ENCODE data around the gene NPHP4.
A peak's percentile ranks its signal among the peaks of the same experiment; 100 is the strongest.

The NPHP4 gene

GRCh38 chr1:5993556-5994491 lies 1.6 kb upstream of the NPHP4 start:
- H3K27me3 ChIP-seq (replicated peaks; ENCODE audit: control insufficient read depth, insufficient read depth, low read length) = no peaks in the 10 kb centered on the region
- peak overlapping the region; percentile 84 for H3K4me3 ChIP-seq (ENCODE audit: low read length)
- no peaks in the 10 kb centered on the region for H3K9me3 ChIP-seq (ENCODE audit: control insufficient read depth, low read length)
- peak overlapping the region; percentile 9 for H3K9ac ChIP-seq (ENCODE audit: low read length)
- no peak for DNase-seq (ENCODE audit: low read depth)
- no peaks in the 10 kb centered on the region for H3K36me3 ChIP-seq (ENCODE audit: control insufficient read depth, insufficient read depth, low read length, severe bottlenecking)
- H3K4me1 ChIP-seq (ENCODE audit: control insufficient read depth, insufficient read depth, low read length) = peaks cover 5% of the 10 kb centered on the region

DNA sequence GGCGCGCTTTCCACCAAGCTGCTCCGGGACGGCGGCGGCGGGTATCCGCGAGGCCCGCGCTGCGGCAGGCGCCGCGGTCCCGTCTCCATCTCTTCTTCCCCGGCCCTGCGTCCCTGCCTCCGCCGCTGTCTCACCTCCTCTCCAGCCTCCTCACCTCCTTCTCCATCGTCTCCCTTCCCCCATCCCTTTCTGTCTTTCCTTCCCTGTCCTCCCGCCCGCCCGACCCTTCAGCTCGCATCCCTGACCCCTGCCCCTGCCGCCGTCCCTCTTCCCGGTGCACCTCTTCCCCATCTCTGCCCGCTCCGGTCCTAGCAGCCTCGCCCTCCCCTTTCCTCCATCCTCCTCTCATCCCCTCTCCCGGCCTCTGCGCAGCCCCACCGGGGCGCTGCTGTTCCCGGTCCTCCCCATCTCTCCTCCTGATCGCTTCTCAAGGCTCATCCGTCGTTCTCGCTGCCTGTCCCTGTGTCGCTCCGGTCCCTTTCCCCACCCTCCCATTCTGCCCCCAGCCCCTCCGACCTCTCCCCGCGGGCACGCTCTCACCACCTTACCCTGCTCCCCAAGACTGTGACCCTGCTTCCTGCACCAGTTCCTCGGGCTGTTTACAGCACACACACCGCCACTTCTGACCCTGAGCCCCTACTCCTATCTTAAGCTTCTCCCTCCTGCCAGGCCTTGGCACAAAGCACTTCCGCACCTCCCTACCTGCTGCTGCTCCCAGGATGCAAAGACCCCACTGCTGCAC lies 760 bp upstream of the NPHP4 start:
- Histone ChIP-seq H3K9ac (ENCODE audit: low read length) (peak overlapping the region; percentile 9), H3K4me3 (ENCODE audit: low read length) (peak overlapping the region; percentile 84), H3K9me3 (ENCODE audit: control insufficient read depth, low read length) (no peaks in the 10 kb centered on the region), H3K4me1 (ENCODE audit: control insufficient read depth, insufficient read depth, low read length) (peaks cover 5% of the 10 kb centered on the region), H3K36me3 (ENCODE audit: control insufficient read depth, insufficient read depth, low read length, severe bottlenecking) (no peaks in the 10 kb centered on the region), H3K27me3 (replicated peaks; ENCODE audit: control insufficient read depth, insufficient read depth, low read length) (no peaks in the 10 kb centered on the region)
- DNase-seq (ENCODE audit: low read depth) = peak; percentile 41

DNA sequence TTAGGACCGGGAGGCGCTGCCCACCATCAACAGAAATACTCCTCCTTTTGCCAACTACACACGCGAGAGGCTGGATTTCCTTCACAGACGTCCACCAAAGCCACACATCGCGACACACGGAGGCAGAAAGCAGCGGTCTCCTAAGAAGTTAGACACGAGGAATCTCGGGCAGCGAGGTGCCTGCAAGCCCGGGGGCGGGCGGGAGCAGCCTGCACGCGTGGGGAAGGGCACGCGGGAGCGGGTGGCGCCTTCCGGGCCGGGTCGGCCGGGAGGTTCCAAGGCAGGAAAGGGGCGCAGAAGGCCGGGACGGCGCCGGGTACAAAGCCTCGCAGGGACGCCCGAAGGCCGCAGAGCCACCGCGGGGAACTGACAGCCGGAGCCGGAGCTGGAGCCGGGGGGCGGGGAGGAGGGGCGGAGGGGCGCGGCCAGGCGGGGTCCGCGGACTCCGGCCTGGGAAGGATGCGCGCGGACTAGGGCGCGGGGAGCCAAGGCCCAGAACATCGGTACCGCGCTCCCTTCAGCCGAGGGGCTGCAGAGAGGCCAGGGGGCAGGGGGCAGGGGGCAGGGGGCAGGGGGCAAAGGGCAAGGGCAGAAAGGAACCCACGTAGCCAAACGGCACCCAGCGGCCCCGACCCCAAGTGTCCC lies 722 bp downstream of the NPHP4 start:
- H3K9ac ChIP-seq (ENCODE audit: low read length) = peak overlapping the region; percentile 81
- no peaks in the 10 kb centered on the region for H3K9me3 ChIP-seq (ENCODE audit: control insufficient read depth, low read length)
- H3K36me3 ChIP-seq (ENCODE audit: control insufficient read depth, insufficient read depth, low read length, severe bottlenecking) = no peaks in the 10 kb centered on the region
- H3K27me3 ChIP-seq (replicated peaks; ENCODE audit: control insufficient read depth, insufficient read depth, low read length) = no peaks in the 10 kb centered on the region
- peaks cover 5% of the 10 kb centered on the region for H3K4me1 ChIP-seq (ENCODE audit: control insufficient read depth, insufficient read depth, low read length)
- DNase-seq (ENCODE audit: low read depth) = peak; percentile 67
- peak overlapping the region; percentile 84 for H3K4me3 ChIP-seq (ENCODE audit: low read length)

DNA sequence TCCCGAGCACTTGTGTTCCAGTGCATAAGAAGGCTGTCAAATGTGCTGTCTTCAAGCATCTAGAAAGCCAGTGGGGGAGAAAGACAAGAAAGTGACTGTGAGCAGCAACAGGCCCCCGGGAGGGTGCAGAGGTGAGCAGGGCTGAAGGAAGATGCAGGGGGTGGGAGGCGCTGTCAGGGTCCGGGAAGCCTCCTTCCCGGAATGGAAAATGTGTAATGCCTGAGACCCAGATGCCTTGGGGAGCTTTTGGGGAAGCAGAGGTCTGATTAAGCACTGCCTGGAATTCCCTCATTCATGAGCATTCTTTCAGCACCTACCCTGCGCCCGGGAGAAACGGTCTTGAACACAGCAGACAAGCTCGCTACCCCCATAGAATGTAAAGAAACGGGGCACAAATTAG lies 1.3 kb downstream of the NPHP4 start:
- DNase-seq (ENCODE audit: low read depth) = no peak
- H3K36me3 ChIP-seq (ENCODE audit: control insufficient read depth, insufficient read depth, low read length, severe bottlenecking) = no peaks in the 10 kb centered on the region
- no peaks in the 10 kb centered on the region for H3K27me3 ChIP-seq (replicated peaks; ENCODE audit: control insufficient read depth, insufficient read depth, low read length)
- no peaks in the 10 kb centered on the region for H3K9me3 ChIP-seq (ENCODE audit: control insufficient read depth, low read length)
- peak overlapping the region; percentile 81 for H3K9ac ChIP-seq (ENCODE audit: low read length)
- peak overlapping the region; percentile 84 for H3K4me3 ChIP-seq (ENCODE audit: low read length)
- H3K4me1 ChIP-seq (ENCODE audit: control insufficient read depth, insufficient read depth, low read length) = peaks cover 5% of the 10 kb centered on the region

DNA sequence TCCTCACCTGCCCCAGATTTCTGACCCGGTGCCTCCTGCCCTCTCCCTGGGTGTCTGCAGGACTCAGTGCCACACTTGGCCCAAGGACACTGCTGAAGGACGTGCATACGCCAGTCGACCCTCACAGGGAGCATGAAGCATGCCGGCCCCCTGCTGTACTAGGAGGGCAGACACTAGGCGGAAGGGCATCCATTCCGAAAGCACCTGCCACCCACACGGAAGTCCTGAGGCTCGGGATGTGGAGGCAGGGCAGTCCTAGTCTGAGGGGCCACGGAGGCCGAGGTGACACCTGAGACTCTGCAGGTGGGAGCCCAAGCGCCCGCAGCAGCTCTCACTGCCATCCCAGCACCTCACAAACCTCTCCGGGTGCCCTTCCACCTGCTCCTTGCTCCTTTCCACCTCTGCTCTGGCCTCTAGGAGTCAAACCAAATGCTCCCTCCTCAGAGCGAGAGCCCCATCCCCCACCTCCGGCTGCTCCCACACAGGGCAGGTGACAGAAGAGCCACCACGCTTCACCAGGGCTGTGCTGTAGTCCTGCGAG lies 2.4 kb downstream of the NPHP4 start:
- Histone ChIP-seq H3K36me3 (ENCODE audit: control insufficient read depth, insufficient read depth, low read length, severe bottlenecking) (no peaks in the 10 kb centered on the region), H3K4me3 (ENCODE audit: low read length) (no peak overlapping the region), H3K27me3 (replicated peaks; ENCODE audit: control insufficient read depth, insufficient read depth, low read length) (no peaks in the 10 kb centered on the region), H3K9ac (ENCODE audit: low read length) (no peak overlapping the region), H3K9me3 (ENCODE audit: control insufficient read depth, low read length) (no peaks in the 10 kb centered on the region), H3K4me1 (ENCODE audit: control insufficient read depth, insufficient read depth, low read length) (peaks cover 5% of the 10 kb centered on the region)
- DNase-seq (ENCODE audit: low read depth) = no peak

GRCh38 chr1:5989286-5989605 lies 3.0 kb downstream of the NPHP4 start:
- H3K4me1 ChIP-seq (ENCODE audit: control insufficient read depth, insufficient read depth, low read length) = peaks cover 5% of the 10 kb centered on the region
- no peak for DNase-seq (ENCODE audit: low read depth)
- H3K9me3 ChIP-seq (ENCODE audit: control insufficient read depth, low read length) = no peaks in the 10 kb centered on the region
- H3K36me3 ChIP-seq (ENCODE audit: control insufficient read depth, insufficient read depth, low read length, severe bottlenecking) = no peaks in the 10 kb centered on the region
- no peak overlapping the region for H3K9ac ChIP-seq (ENCODE audit: low read length)
- no peaks in the 10 kb centered on the region for H3K27me3 ChIP-seq (replicated peaks; ENCODE audit: control insufficient read depth, insufficient read depth, low read length)
- no peak overlapping the region for H3K4me3 ChIP-seq (ENCODE audit: low read length)

- Histone ChIP-seq H3K9ac (ENCODE audit: low read length) (no peak overlapping the region), H3K4me3 (ENCODE audit: low read length) (no peak overlapping the region), H3K27me3 (replicated peaks; ENCODE audit: control insufficient read depth, insufficient read depth, low read length) (no peaks in the 10 kb centered on the region), H3K4me1 (ENCODE audit: control insufficient read depth, insufficient read depth, low read length) (peaks cover 5% of the 10 kb centered on the region), H3K36me3 (ENCODE audit: control insufficient read depth, insufficient read depth, low read length, severe bottlenecking) (no peaks in the 10 kb centered on the region), H3K9me3 (ENCODE audit: control insufficient read depth, low read length) (no peaks in the 10 kb centered on the region)
- no peak for DNase-seq (ENCODE audit: low read depth)
Measured at GRCh38 chr1:5988596-5989285, 3.5 kb downstream of the NPHP4 start.

DNA sequence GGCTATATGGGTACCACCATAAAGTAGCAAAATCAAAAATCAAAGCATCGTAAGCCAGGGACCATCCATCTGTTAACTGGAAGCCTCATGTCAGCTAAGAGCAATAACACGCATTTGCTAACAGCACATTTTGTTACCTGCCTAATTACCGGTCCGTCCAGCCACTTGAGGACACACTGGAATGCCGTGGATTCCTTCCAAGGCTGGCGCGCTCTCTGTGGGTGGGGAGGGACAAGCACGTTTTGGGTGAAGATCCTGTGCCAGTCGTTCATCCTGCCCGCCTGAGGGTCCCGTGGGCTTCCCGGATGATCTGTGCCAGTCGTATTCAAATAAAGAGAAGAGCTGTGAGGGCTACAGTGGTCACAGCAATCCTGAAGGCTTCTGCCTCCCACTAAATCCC lies 6.2 kb downstream of the NPHP4 start:
- H3K4me3 ChIP-seq (ENCODE audit: low read length) = no peak overlapping the region
- no peak for DNase-seq (ENCODE audit: low read depth)
- no peak overlapping the region for H3K9ac ChIP-seq (ENCODE audit: low read length)
- peaks cover 14% of the 10 kb centered on the region for H3K4me1 ChIP-seq (ENCODE audit: control insufficient read depth, insufficient read depth, low read length)
- H3K36me3 ChIP-seq (ENCODE audit: control insufficient read depth, insufficient read depth, low read length, severe bottlenecking) = no peaks in the 10 kb centered on the region
- H3K27me3 ChIP-seq (replicated peaks; ENCODE audit: control insufficient read depth, insufficient read depth, low read length) = no peaks in the 10 kb centered on the region
- no peaks in the 10 kb centered on the region for H3K9me3 ChIP-seq (ENCODE audit: control insufficient read depth, low read length)

DNA sequence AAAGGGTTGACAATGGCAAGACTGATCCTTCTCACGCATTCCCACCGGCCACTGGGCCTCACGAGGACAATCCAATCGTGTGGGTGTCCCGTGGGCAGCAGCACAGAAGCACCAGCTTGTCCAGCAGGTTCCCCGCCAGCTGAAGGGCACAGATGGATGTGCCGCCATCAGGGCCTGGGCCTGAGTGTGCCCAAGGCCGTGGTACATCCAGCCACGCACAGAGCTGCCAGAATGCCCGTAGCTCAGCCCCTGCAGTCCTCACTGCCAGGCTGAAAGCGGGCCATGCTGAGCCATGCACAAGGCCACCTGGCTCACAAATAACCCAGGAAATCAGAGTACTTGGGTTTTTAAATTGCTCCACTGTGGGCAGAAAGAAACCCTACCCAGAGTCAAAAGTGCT lies 7.0 kb downstream of the NPHP4 start:
- H3K36me3 ChIP-seq (ENCODE audit: control insufficient read depth, insufficient read depth, low read length, severe bottlenecking) = no peaks in the 10 kb centered on the region
- no peaks in the 10 kb centered on the region for H3K9me3 ChIP-seq (ENCODE audit: control insufficient read depth, low read length)
- no peak for DNase-seq (ENCODE audit: low read depth)
- peaks cover 15% of the 10 kb centered on the region for H3K4me1 ChIP-seq (ENCODE audit: control insufficient read depth, insufficient read depth, low read length)
- H3K4me3 ChIP-seq (ENCODE audit: low read length) = no peak overlapping the region
- H3K27me3 ChIP-seq (replicated peaks; ENCODE audit: control insufficient read depth, insufficient read depth, low read length) = no peaks in the 10 kb centered on the region
- H3K9ac ChIP-seq (ENCODE audit: low read length) = no peak overlapping the region

GRCh38 chr1:5983361-5984103 lies 8.7 kb downstream of the NPHP4 start:
- Histone ChIP-seq H3K9me3 (ENCODE audit: control insufficient read depth, low read length) (no peaks in the 10 kb centered on the region), H3K4me3 (ENCODE audit: low read length) (no peak overlapping the region), H3K9ac (ENCODE audit: low read length) (no peak overlapping the region), H3K4me1 (ENCODE audit: control insufficient read depth, insufficient read depth, low read length) (peaks cover 20% of the 10 kb centered on the region), H3K36me3 (ENCODE audit: control insufficient read depth, insufficient read depth, low read length, severe bottlenecking) (no peaks in the 10 kb centered on the region), H3K27me3 (replicated peaks; ENCODE audit: control insufficient read depth, insufficient read depth, low read length) (no peaks in the 10 kb centered on the region)
- peak; percentile 35 for DNase-seq (ENCODE audit: low read depth)
